Calu3 (cell line): ENCODE results near the gene SKOR1. TPM values are rescaled to one million over a fixed set of nuclear protein-coding genes. Genes with fewer than 3 reads are reported as not detected.

Experiments
- BruUV-seq: library from RNA; stranded (reverse); fragments of 400-500 nt; replicated peaks from 2 replicates; lab custom pipeline; 2021; lab: Mats Ljungman, UMichigan
- CTCF ChIA-PET: fragments of 300-600 bp; sonication (Branson Sonifier 250); formaldehyde crosslinking; loops from one replicate; lab custom pipeline; 2022; ENCODE audit warnings: antibody characterized with exemption; lab: Charles Lee
- DNase-seq: peaks from one replicate; pipeline ENCODE4 v3.0.0; 2022
- H3K27ac Mint-ChIP-seq: one replicate; pipeline ENCODE4 v1.8.0; 2022; ENCODE audit warnings: mixed read lengths; ENCODE audit not compliant: unreplicated experiment
- H3K27me3 Mint-ChIP-seq: one replicate; pipeline ENCODE4 v1.8.0; 2022; ENCODE audit warnings: mixed read lengths; ENCODE audit not compliant: unreplicated experiment
- H3K36me3 Mint-ChIP-seq: one replicate; pipeline ENCODE4 v1.8.0; 2022; ENCODE audit warnings: mild to moderate bottlenecking, moderate library complexity, mixed read lengths; ENCODE audit not compliant: insufficient read depth, unreplicated experiment
- H3K4me1 Mint-ChIP-seq: one replicate; pipeline ENCODE4 v1.8.0; 2022; ENCODE audit warnings: mild to moderate bottlenecking, low read depth, mixed read lengths; ENCODE audit not compliant: unreplicated experiment
- H3K4me3 Mint-ChIP-seq: one replicate; pipeline ENCODE4 v1.8.0; 2022; ENCODE audit warnings: mild to moderate bottlenecking, low read depth, moderate library complexity, mixed read lengths; ENCODE audit not compliant: unreplicated experiment
- H3K9me3 Mint-ChIP-seq: one replicate; pipeline ENCODE4 v1.8.0; 2022; ENCODE audit warnings: low read depth, mixed read lengths; ENCODE audit not compliant: unreplicated experiment
- intact Hi-C: fragments of 100-400 bp; cut with micrococcal nuclease; formaldehyde crosslinking; loops from one replicate; pipeline ENCODE4 v1.10.0; 2022; ENCODE audit not compliant: unreplicated experiment
- total RNA-seq: library from RNA; stranded (reverse); gene quantifications from 2 replicates; pipeline ENCODE4 v1.2.3, GENCODE V29; 2022
- TF ChIP-seq, protein P1 (sequence below): fragments of 200-600 bp; IDR thresholded peaks from one replicate; pipeline ENCODE4 v1.8.0; 2022; ENCODE audit warnings: antibody characterized with exemption; ENCODE audit not compliant: unreplicated experiment

The SKOR1 gene
- total RNA-seq, 1 experiment from 2014 or later = 0.17 TPM

DNA sequence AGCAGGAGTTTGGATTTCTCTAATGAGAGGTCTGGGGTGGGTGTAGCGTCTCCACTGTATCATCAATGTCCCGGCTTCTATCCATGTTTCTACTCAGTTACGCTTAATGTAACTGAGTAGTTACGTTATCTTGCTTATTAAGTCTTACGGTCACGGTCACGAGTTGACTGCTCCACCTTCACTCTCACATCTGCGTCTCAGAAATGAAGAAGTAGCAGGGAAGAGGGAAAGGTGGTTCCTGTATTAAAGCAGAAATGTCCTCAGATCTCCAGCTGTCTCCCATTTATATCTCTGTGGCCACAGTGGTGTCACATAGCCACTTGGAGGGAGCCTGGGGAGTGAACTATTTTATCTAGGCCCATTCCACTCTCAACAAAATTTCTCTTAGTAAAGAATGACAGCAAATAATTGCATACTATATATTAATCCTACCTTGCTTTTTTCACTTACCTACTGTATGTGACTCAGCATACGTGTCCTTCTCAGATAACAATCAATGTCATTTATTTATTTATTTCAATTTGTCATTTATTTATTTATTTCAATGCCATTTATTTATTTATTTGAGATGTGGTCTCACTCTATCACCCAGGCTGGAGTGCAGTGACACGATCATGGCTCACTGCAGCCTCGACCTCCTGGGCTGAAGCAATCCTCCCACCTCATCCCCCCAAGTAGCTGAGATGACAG is 54.3 kb downstream of the SKOR1 start:
- CTCF ChIA-PET = no interaction called here
- no TSS peak for BruUV-seq

DNA sequence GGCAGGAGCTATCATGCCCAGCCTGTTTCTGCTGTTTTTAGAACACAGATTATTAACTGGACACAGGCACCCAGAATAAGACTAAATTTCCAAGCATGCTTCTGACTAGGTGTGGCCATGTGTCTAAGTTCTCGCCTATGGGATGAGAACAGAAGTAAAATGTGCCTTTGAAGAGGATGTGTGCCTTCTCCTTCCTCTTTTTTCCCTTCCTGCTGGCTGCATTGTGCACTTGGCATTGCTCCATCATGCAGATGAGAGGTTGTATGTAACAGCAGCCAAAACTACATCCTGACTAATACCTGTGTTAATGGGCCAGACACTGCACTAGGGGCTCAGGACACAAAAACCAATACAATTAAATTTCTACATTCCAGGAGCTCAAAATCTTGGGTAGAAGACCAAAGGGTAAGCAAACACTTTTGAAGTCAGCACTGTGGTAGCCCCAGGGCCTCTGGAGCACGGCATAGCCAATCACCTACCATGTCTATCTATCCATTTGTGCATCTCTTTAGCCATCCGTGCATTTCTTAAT is 55.4 kb downstream of the SKOR1 start:
- no peak overlapping the region for H3K4me3 Mint-ChIP-seq
- H3K4me1 Mint-ChIP-seq = peaks cover 20% of the 10 kb centered on the region
- no peak for DNase-seq
- TF ChIP-seq, protein P1, sequence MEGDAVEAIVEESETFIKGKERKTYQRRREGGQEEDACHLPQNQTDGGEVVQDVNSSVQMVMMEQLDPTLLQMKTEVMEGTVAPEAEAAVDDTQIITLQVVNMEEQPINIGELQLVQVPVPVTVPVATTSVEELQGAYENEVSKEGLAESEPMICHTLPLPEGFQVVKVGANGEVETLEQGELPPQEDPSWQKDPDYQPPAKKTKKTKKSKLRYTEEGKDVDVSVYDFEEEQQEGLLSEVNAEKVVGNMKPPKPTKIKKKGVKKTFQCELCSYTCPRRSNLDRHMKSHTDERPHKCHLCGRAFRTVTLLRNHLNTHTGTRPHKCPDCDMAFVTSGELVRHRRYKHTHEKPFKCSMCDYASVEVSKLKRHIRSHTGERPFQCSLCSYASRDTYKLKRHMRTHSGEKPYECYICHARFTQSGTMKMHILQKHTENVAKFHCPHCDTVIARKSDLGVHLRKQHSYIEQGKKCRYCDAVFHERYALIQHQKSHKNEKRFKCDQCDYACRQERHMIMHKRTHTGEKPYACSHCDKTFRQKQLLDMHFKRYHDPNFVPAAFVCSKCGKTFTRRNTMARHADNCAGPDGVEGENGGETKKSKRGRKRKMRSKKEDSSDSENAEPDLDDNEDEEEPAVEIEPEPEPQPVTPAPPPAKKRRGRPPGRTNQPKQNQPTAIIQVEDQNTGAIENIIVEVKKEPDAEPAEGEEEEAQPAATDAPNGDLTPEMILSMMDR = no peak
- CTCF ChIA-PET = interaction anchor here (0.7 kb wide), 3 partner anchors 35 to 690 kb away, joined by 3 to 5 read pairs (median 3); no protein-coding TSS in a partner anchor
- H3K36me3 Mint-ChIP-seq = no peaks in the 10 kb centered on the region
- intact Hi-C loops = no loop called here
- no peak overlapping the region for H3K27ac Mint-ChIP-seq
- no peaks in the 10 kb centered on the region for H3K27me3 Mint-ChIP-seq
- no peaks in the 10 kb centered on the region for H3K9me3 Mint-ChIP-seq
- BruUV-seq = no TSS peak

More for the DNA sequence above, 54.3 kb downstream of the SKOR1 start:
- no peaks in the 10 kb centered on the region for H3K36me3 Mint-ChIP-seq
- DNase-seq = no peak
- peaks cover 13% of the 10 kb centered on the region for H3K4me1 Mint-ChIP-seq
- intact Hi-C loops = no loop called here
- no peaks in the 10 kb centered on the region for H3K9me3 Mint-ChIP-seq
- H3K27ac Mint-ChIP-seq = no peak overlapping the region
- H3K4me3 Mint-ChIP-seq = no peak overlapping the region
- TF ChIP-seq, protein P1 = no peak
- no peaks in the 10 kb centered on the region for H3K27me3 Mint-ChIP-seq

DNA sequence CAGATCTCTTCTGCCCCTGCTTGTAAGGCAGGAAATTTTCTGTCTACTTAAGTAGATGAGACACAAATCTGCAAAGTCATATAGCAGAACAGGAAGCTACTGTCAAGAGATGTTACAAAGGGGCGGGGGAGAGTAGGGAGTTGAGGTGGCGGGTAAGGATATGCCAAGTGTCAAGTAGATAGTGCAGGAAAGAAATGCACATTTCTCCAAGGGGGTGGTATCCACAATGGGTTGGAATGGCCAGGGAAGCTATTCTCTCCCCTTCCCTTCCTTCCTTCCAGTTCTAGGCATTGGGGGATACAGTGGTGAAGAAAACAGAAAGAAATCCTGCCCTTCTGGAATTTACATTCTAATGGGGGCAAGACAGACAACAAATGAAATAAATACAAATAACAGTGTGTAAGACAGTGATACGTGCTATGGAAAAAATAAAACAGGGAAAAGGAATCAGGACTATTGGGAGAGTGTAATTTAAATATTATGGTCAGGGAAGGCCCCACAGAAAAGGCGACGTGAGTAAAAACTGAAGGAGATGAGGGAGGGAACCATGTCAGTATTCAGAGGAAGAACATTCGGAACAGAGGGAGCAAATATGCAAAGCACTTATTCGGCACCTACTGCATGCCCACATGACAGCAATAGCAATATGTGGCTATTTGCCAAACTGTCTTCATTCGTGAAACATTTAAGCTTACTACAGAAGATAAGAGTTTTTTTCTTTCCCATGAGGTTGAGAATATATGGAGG is 57.4 kb downstream of the SKOR1 start:
- H3K9me3 Mint-ChIP-seq = no peaks in the 10 kb centered on the region
- intact Hi-C loops = no loop called here
- CTCF ChIA-PET = no interaction called here
- H3K4me1 Mint-ChIP-seq = peaks cover 22% of the 10 kb centered on the region
- no peak overlapping the region for H3K4me3 Mint-ChIP-seq
- no peak overlapping the region for H3K27ac Mint-ChIP-seq
- no TSS peak for BruUV-seq
- DNase-seq = no peak
- H3K36me3 Mint-ChIP-seq = no peaks in the 10 kb centered on the region
- TF ChIP-seq, protein P1 = no peak
- no peaks in the 10 kb centered on the region for H3K27me3 Mint-ChIP-seq

DNA sequence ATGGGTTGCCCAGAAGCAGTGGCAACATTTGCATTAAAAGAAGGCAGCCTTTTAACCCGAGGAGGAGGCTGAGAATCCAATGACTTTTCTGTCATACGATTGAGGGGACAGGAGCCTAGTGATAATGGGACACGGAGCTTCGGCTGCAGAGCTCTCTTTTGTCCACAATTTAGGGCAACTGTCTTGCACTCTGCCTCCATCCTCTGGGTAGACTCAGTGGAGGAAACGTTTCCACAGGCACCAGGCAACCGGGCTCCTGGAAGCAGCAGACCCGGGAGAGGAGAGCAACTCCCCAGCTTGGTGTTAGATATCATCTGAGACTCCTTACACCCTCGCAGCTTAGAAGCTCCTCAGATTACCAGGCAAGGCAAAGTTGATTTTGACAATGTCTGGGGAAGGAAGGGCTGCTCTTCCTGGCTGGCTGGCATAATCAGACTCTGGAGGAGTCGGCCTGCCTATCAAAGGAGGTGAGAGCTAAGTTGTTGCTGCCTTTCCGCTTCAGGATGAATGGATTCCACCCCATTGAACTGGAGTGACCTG is 58.0 kb downstream of the SKOR1 start:
- Mint-ChIP-seq H3K36me3 (no peaks in the 10 kb centered on the region), H3K9me3 (no peaks in the 10 kb centered on the region), H3K27me3 (peaks cover 6% of the 10 kb centered on the region), H3K4me3 (no peak overlapping the region), H3K27ac (no peak overlapping the region), H3K4me1 (peaks cover 22% of the 10 kb centered on the region)
- CTCF ChIA-PET = interaction anchor here (0.6 kb wide), 1 partner anchor 30 kb away, joined by 4 read pairs; no protein-coding TSS in a partner anchor
- DNase-seq = no peak
- BruUV-seq = no TSS peak
- intact Hi-C loops = no loop called here
- TF ChIP-seq, protein P1 = no peak
